HEK293 (cell line): ENCODE data around the gene NHERF2.

ENCODE experiments used
- CTCF ChIP-seq: fragments of 450-650 bp; formaldehyde crosslinking; IDR thresholded peaks from 2 replicates; pipeline ENCODE4 v1.5.1; 2016; ENCODE audit warnings: missing biosample characterization, missing genetic modification characterization
- GLIS1 ChIP-seq: fragments of 450-650 bp; formaldehyde crosslinking; IDR thresholded peaks from 2 replicates; pipeline ENCODE4 v1.5.1; 2016; ENCODE audit warnings: missing biosample characterization, missing genetic modification characterization
- MEIS1 ChIP-seq: sonication (generic); formaldehyde crosslinking; IDR thresholded peaks from 2 replicates; pipeline ENCODE4 v1.8.1; 2022; ENCODE audit warnings: missing genetic modification reagents, mild to moderate bottlenecking, borderline replicate concordance
- ZBTB10 ChIP-seq: fragments of 450-650 bp; formaldehyde crosslinking; IDR thresholded peaks from 2 replicates; pipeline ENCODE4 v1.5.1; 2016; ENCODE audit warnings: missing biosample characterization, missing genetic modification characterization
- ZBTB6 ChIP-seq: fragments of 450-650 bp; formaldehyde crosslinking; IDR thresholded peaks from 2 replicates; pipeline ENCODE4 v1.5.1; 2017; ENCODE audit warnings: missing biosample characterization, missing genetic modification characterization
- ZNF174 ChIP-seq: fragments of 450-650 bp; formaldehyde crosslinking; IDR thresholded peaks from 2 replicates; pipeline ENCODE4 v1.5.0; 2017; ENCODE audit warnings: missing biosample characterization, mild to moderate bottlenecking, missing genetic modification characterization
- ZNF184 ChIP-seq: fragments of 450-650 bp; IDR thresholded peaks from 2 replicates; pipeline ENCODE4 v1.5.1; 2018; ENCODE audit warnings: missing biosample characterization, mild to moderate bottlenecking, missing genetic modification characterization
- ZNF311 ChIP-seq: fragments of 450-650 bp; formaldehyde crosslinking; IDR thresholded peaks from 2 replicates; pipeline ENCODE4 v1.5.1; 2017; ENCODE audit warnings: missing biosample characterization, missing genetic modification characterization, borderline replicate concordance
- ZNF324 ChIP-seq: fragments of 450-650 bp; formaldehyde crosslinking; IDR thresholded peaks from 2 replicates; pipeline ENCODE4 v1.5.1; 2016; ENCODE audit warnings: missing biosample characterization, missing genetic modification characterization
- ZNF404 ChIP-seq: fragments of 450-650 bp; formaldehyde crosslinking; IDR thresholded peaks from 2 replicates; pipeline ENCODE4 v1.5.1; 2017; ENCODE audit warnings: missing biosample characterization, missing genetic modification characterization
- ZNF423 ChIP-seq: fragments of 450-650 bp; formaldehyde crosslinking; IDR thresholded peaks from 2 replicates; pipeline ENCODE4 v1.5.1; 2016; ENCODE audit warnings: missing biosample characterization, missing genetic modification characterization
- ZNF658 ChIP-seq: fragments of 450-650 bp; formaldehyde crosslinking; IDR thresholded peaks from 2 replicates; pipeline ENCODE4; 2016; ENCODE audit warnings: missing biosample characterization, missing genetic modification characterization

DNA sequence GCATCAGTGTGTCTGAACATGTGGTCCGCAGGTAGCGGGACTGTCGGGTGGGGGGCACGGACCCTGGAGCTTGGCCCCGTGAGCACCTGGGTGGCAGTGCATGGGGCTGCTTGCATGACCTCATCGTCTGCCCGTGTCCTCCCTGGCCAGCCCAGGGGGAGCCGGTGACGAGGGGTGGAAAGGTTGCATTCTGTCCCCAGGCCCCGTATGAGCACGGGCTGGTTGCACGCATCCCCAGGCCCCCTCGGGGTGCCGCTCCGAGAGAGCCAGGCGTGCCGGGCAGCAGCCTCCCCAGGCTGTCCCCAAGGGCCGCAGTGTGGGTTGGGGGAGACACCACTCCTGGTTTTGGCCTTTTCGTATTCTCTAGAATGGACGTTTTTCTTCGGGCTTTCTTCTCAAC lies 51.0 kb downstream of the NHERF2 start:
- TF ChIP-seq CTCF (tag by site-specific recombination) (no peak), ZNF423 (tag by site-specific recombination) (no peak), ZBTB10 (tag by site-specific recombination) (no peak), ZNF658 (tag by site-specific recombination) (no peak), MEIS1 (CRISPR knock-in tag) (no peak), ZNF404 (tag by site-specific recombination) (no peak), ZNF311 (no peak), GLIS1 (tag by site-specific recombination) (no peak), ZNF324 (tag by site-specific recombination) (no peak), ZNF184 (tag by site-specific recombination) (no peak), ZBTB6 (tag by site-specific recombination) (no peak), ZNF174 (tag by site-specific recombination) (no peak)
